ENCODE data around the gene AQP3. TPM values are rescaled to one million over a fixed set of nuclear protein-coding genes. Genes with fewer than 3 reads are reported as not detected.

Gene AQP3
- polyA plus RNA-seq, 1 donor (not counting 4 experiments of a cell fraction or from before 2014, with no cell fraction given): 239 TPM

DNA sequence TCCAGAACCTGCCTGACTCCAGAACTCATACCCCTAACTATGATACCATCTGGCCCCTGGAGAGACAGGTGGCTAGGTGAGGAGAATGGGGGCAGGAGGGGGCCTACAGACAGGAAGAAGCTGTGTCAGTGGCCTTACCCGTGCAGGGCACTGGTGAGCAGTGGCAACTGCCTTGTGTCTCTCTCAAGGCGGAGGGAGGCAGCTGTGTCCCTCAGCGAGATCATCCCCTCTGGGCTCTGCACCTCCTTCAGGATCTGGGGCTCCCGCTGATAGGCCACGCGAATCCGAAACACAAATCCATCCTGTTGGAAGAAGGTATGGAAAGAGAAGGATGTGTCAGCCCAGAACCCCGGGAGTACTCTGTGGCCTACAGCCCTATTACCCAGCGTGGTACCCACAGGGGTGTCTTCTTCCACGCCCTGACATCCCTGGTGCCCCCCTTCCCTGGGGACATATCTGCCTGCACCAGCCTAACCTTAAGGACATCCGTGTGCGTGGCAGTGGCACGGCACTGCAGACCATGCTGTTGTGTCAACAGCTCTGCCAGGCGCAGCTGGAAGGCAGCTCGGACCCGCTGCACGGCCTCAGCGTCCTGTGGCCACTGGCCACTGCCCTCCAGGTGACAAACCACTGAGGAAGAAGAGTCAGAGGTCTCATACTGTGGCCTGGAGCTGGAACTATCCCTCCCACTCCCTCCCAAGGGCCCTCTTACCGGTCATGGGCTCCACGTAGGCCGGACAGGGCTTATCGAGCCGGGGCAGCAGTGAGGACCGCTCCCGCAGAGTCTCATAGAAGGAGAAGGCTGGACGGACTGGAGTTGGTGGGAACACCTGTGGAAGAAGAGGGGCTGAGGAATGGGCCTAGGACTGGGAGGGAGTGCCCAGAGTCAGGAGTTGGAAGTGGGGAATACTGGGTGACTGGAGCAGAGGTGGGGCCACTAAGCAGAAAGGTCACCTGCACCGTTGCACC is 18.5 kb upstream of the AQP3 start:
- dilution Hi-C loops (cut with MboI; ENCODE audit: extremely low pct_ligation_motif_present, low sequenced_read_pairs): no loop called here
- peak; percentile 34 for FAIRE-seq
- no peak overlapping the region for H2AFZ ChIP-seq (ENCODE audit: control insufficient read depth, low read length)

DNA sequence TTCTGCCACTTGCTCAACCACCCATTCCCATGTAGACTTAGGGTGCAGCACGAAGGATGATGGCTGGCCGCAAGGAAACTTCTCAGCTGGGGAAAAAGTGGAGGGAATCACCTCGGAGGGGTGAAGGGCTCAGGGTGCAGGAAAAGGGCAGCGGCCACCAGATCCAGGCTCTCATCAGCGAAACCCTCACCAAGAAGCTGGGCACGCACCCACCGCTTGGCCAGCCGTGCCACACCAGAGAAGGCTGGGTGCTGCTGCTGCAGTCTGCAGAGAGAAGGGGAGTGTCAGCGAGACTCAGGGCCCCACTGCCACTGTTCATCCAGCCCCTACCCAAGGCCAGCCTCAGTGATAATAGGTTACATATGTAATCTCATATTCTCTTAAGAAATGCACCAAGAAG is 17.7 kb upstream of the AQP3 start:
- Histone ChIP-seq H3K4me1 (ENCODE audit: control insufficient read depth, extremely low read depth, insufficient read depth, low read length) (peaks cover 57% of the 10 kb centered on the region), H3K36me3 (ENCODE audit: control insufficient read depth in 2 of 2, extremely low read depth in 1 of 2, insufficient read depth in 2 of 2, low read length in 2 of 2) (peaks cover 59 to 81% of the 10 kb centered on the region in 2 experiments)
- no peak for FAIRE-seq

More for the DNA sequence above, 18.5 kb upstream of the AQP3 start:
- H3K9me3 ChIP-seq (ENCODE audit: control insufficient read depth, low read depth, low read length): no peaks in the 10 kb centered on the region
- no peak overlapping the region for H3K9ac ChIP-seq (ENCODE audit: control insufficient read depth, extremely low read depth, insufficient read depth, low read length)
- no peaks in the 10 kb centered on the region for H4K20me1 ChIP-seq (ENCODE audit: control insufficient read depth, extremely low read depth, insufficient read depth, low read length)
- H3K27me3 ChIP-seq (ENCODE audit: control insufficient read depth, extremely low read depth, insufficient read depth, low read length): no peaks in the 10 kb centered on the region
- H3K4me3 ChIP-seq (ENCODE audit: control insufficient read depth in 2 of 3, extremely low read depth in 1 of 3, insufficient read depth in 2 of 3, low read depth in 1 of 3, low read length in 3 of 3): no peak overlapping the region
- peaks cover 53% of the 10 kb centered on the region for H3K4me1 ChIP-seq (ENCODE audit: control insufficient read depth, extremely low read depth, insufficient read depth, low read length)
- no peak overlapping the region for H3K27ac ChIP-seq (ENCODE audit: control insufficient read depth, insufficient read depth, low read length)
- TF ChIP-seq, protein P1, sequence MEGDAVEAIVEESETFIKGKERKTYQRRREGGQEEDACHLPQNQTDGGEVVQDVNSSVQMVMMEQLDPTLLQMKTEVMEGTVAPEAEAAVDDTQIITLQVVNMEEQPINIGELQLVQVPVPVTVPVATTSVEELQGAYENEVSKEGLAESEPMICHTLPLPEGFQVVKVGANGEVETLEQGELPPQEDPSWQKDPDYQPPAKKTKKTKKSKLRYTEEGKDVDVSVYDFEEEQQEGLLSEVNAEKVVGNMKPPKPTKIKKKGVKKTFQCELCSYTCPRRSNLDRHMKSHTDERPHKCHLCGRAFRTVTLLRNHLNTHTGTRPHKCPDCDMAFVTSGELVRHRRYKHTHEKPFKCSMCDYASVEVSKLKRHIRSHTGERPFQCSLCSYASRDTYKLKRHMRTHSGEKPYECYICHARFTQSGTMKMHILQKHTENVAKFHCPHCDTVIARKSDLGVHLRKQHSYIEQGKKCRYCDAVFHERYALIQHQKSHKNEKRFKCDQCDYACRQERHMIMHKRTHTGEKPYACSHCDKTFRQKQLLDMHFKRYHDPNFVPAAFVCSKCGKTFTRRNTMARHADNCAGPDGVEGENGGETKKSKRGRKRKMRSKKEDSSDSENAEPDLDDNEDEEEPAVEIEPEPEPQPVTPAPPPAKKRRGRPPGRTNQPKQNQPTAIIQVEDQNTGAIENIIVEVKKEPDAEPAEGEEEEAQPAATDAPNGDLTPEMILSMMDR (optimal IDR thresholded peaks at IDR 0.05 in 1 of 3, IDR thresholded peaks at IDR 0.05 in 1 of 3, conservative IDR thresholded peaks at IDR 0.05 in 1 of 3; ENCODE audit: extremely low read depth in 1 of 3, insufficient read depth in 2 of 3, low read length in 3 of 3): no peak
- TF ChIP-seq EZH2 (IDR thresholded peaks at IDR 0.05; ENCODE audit: low read length): no peak
- peaks cover 29% of the 10 kb centered on the region for H3K79me2 ChIP-seq (ENCODE audit: control insufficient read depth, insufficient read depth, low read length)
- no peak overlapping the region for H3K4me2 ChIP-seq (ENCODE audit: control insufficient read depth, extremely low read depth, insufficient read depth, low read depth, low read length)
- no peak for DNase-seq (ENCODE audit: low read depth, low spot score)
- H3K36me3 ChIP-seq (ENCODE audit: control insufficient read depth in 2 of 2, extremely low read depth in 1 of 2, insufficient read depth in 2 of 2, low read length in 2 of 2): peaks cover 59 to 82% of the 10 kb centered on the region in 2 experiments
- H3K9me1 ChIP-seq (ENCODE audit: control insufficient read depth, extremely low read depth, insufficient read depth, low read length): no peaks in the 10 kb centered on the region

More for the DNA sequence above, 17.7 kb upstream of the AQP3 start:
- Histone ChIP-seq H3K9ac (ENCODE audit: control insufficient read depth, extremely low read depth, insufficient read depth, low read length) (peak overlapping the region; percentile 29), H3K27ac (ENCODE audit: control insufficient read depth, insufficient read depth, low read length) (peak overlapping the region; percentile 67), H3K4me3 (ENCODE audit: control insufficient read depth in 2 of 3, extremely low read depth in 1 of 3, insufficient read depth in 2 of 3, low read depth in 1 of 3, low read length in 3 of 3) (no peak overlapping the region), H4K20me1 (ENCODE audit: control insufficient read depth, extremely low read depth, insufficient read depth, low read length) (no peaks in the 10 kb centered on the region), H3K9me1 (ENCODE audit: control insufficient read depth, extremely low read depth, insufficient read depth, low read length) (no peaks in the 10 kb centered on the region), H3K27me3 (ENCODE audit: control insufficient read depth, extremely low read depth, insufficient read depth, low read length) (no peaks in the 10 kb centered on the region), H3K79me2 (ENCODE audit: control insufficient read depth, insufficient read depth, low read length) (peaks cover 26% of the 10 kb centered on the region), H2AFZ (ENCODE audit: control insufficient read depth, low read length) (no peak overlapping the region), H3K9me3 (ENCODE audit: control insufficient read depth, low read depth, low read length) (no peaks in the 10 kb centered on the region), H3K4me2 (ENCODE audit: control insufficient read depth, extremely low read depth, insufficient read depth, low read depth, low read length) (peak overlapping the region; percentile 57)
- DNase-seq (ENCODE audit: low read depth, low spot score): no peak
- dilution Hi-C loops (cut with MboI; ENCODE audit: extremely low pct_ligation_motif_present, low sequenced_read_pairs): no loop called here
- TF ChIP-seq EZH2 (IDR thresholded peaks at IDR 0.05; ENCODE audit: low read length): no peak
- TF ChIP-seq, protein P1 (optimal IDR thresholded peaks at IDR 0.05 in 1 of 3, IDR thresholded peaks at IDR 0.05 in 1 of 3, conservative IDR thresholded peaks at IDR 0.05 in 1 of 3; ENCODE audit: extremely low read depth in 1 of 3, insufficient read depth in 2 of 3, low read length in 3 of 3): no peak

All from keratinocyte (primary cell).